LNCAP (cell line): ENCODE data around the gene ZNF718.

Experiments
- TF ChIP-seq, protein P1 (sequence below): fragments of 450-650 bp; IDR thresholded peaks from 2 replicates; pipeline ENCODE4 v1.5.1; 2017; ENCODE audit warnings: mild to moderate bottlenecking

The ZNF718 gene

DNA sequence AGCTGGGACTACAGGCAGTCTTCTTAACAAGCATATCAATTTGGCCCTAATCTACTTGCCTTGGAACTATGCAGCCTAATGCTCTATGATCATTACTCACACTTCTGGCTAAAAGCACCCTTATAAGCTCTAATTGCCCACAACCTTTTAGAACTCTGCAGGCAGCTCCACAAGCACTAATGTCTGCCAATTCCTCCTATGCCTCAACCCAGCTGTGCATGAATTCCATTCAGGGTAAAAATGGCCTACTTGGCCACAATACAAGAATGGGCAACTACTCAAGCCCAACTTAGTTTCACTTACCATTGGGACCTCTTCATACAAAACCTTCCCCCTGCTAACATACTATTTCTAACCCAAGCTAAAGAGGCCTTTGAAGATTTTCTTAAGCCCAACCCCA lies 51.7 kb downstream of the ZNF718 start:
- TF ChIP-seq, protein P1, sequence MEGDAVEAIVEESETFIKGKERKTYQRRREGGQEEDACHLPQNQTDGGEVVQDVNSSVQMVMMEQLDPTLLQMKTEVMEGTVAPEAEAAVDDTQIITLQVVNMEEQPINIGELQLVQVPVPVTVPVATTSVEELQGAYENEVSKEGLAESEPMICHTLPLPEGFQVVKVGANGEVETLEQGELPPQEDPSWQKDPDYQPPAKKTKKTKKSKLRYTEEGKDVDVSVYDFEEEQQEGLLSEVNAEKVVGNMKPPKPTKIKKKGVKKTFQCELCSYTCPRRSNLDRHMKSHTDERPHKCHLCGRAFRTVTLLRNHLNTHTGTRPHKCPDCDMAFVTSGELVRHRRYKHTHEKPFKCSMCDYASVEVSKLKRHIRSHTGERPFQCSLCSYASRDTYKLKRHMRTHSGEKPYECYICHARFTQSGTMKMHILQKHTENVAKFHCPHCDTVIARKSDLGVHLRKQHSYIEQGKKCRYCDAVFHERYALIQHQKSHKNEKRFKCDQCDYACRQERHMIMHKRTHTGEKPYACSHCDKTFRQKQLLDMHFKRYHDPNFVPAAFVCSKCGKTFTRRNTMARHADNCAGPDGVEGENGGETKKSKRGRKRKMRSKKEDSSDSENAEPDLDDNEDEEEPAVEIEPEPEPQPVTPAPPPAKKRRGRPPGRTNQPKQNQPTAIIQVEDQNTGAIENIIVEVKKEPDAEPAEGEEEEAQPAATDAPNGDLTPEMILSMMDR: no peak

DNA sequence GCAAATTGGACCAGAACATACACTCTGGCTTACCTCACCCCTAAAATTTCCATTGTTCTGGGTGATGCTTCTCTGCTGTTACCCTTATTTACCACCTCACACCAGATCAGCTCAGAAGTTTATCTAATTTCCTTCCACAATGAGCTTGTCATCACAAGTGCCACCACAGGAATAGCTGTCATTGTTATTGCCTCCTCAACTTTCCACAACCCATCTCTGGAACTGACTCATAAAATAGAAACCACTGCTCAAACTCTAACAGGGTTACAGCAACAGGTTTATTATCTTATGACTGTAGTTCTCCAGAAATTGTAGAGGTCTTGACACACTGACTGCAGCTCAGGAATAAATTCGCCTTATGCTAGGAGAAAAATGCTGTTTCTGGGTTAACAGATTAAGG lies 52.7 kb downstream of the ZNF718 start:
- TF ChIP-seq, protein P1: no peak

DNA sequence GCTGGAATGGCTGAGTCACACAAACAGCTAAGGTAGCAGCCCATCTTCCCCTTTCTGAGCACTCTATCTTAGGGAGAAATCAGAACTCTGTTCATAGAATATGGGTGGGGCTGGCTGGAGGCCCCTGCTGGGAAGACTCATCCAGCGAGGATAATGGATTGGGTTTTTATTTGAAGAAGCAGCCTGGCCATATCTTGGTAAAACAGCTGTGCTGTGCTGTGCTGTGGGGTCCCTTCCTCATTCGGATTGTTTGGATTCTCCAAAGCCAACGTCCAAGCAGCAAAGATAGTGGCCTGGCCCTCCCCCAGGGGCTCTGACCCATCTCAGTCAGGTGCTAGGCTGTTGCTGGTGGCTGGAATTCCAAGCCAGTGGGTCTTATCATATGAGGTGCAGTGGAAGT lies 63.8 kb downstream of the ZNF718 start:
- TF ChIP-seq, protein P1: no peak

DNA sequence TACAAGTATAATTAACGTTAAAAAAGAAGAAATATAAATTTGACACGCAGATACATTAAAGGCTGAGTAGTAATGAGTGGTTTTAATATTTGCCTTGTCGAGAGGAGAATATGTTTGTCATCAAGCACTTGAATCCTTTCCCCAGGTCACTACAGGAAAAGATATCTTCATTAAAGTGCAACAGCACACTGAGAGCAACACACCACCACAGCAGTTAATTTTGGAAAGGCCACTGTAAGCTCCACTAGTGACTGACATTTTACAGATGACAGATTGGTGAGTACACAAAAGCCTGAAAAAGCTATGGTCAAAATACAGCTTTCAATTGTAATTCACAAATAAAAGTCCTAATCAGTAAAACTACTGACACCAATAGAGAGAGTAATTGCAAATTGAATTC lies 76.6 kb downstream of the ZNF718 start:
- TF ChIP-seq, protein P1: no peak

DNA sequence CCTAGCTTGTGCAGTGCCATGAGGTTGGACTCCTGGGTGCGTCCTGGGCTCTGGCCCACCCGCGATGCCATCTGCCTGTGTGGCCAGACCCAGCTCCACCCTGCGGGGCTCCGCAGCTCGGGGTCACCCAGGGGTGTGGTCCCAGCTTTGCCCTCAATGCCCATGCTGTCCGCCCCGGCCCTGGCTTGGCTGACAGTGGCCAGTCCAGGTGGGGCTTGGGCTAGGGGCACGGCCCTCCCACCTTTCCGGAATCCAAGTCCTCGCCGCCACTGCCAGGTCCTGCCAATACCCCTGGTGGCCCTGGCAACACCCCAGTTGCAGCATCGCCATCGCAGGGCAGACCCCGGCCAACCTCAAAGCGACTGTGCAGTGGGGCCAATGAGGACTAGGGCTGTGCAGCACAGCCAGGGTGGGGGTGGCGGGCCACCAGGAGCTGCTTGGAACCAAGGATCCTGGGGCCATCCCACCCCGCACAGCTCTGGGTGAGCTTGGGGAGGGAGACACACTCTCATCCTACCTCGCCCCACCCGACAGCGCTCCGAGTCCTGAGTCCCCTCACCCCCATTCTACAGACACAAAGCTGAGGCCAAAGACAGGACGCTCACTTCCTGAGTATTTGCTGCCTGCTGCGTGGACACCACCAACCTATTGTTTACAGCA lies 80.9 kb downstream of the ZNF718 start:
- TF ChIP-seq, protein P1: no peak

DNA sequence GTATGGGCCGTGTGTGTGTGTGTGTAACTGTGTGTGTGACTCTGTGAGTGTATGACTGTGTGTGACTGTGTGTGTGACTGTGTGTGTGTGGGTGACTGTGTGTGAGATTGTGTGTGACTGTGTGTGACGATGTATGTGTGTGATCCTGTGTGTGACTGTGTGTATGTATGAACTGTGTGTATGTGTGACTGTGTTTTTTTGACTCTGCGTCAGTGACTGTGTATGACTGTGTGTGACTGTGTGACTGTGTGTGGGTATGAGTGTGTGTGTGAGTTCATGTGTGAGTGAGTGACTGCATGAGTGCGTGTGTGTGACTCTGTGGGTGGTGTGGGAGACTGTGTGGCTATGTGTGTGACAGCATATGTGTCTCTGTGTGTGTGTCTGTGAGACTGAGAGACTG lies 81.8 kb downstream of the ZNF718 start:
- TF ChIP-seq, protein P1: no peak

DNA sequence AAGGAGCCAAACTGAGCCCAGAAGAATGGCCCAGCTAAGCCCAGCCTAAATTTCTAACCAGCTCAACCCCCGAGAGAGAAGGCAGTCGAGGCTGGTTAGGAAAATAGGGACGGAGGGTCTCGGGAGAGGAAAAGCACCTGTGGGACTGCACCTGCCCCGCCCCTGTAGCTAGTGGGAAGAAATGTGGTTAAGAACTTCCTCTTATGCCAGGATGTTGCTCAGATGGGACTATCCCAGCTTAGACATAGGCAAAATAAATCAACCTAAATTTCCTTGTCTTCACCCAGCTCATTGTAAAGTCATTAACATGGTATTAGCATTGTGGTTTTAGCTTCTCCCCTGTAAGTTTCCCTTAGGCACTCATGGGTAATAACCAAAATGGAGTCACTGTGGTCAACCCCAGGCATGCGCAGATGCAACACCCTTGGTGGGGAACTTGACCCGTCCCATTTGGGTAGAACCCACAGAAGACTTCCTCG lies 86.8 kb downstream of the ZNF718 start:
- TF ChIP-seq, protein P1: no peak
